K562 (cell line): ENCODE data around the gene PCP4L1. TPM values are rescaled to one million over a fixed set of nuclear protein-coding genes. Genes with fewer than 3 reads are reported as not detected.
A peak's percentile ranks its signal among the peaks of the same experiment; 100 is the strongest.

Experiments
- BACH1 ChIP-seq: fragments of 200-800 bp; sonication (Bioruptor generic); IDR thresholded peaks from 2 replicates; pipeline ENCODE4 v1.6.1; 2016; ENCODE audit warnings: missing genetic modification characterization, missing compliant biosample characterization
- DACH1 ChIP-seq: fragments of 450-650 bp; IDR thresholded peaks from 2 replicates; pipeline ENCODE4 v1.6.1; 2018; ENCODE audit not compliant: partially characterized antibody
- EZH2 ChIP-seq: IDR thresholded peaks from 2 replicates; pipeline ENCODE4 v1.6.1; 2012; ENCODE audit warnings: low read depth, mild to moderate bottlenecking, inconsistent platforms, low read length, borderline replicate concordance
- LARP7 ChIP-seq: fragments of 450-650 bp; IDR thresholded peaks from 2 replicates; pipeline ENCODE4 v1.6.1; 2016
- LCOR ChIP-seq: sonication (generic); formaldehyde crosslinking; IDR thresholded peaks from 2 replicates; pipeline ENCODE4 v1.8.0; 2022; ENCODE audit warnings: mild to moderate bottlenecking, missing genetic modification reagents
- TAF7 ChIP-seq: fragments of 450-650 bp; IDR thresholded peaks from 2 replicates; pipeline ENCODE4 v1.6.1; 2016; ENCODE audit warnings: missing genetic modification characterization, missing compliant biosample characterization
- XRCC5 ChIP-seq: fragments of 200-400 bp; formaldehyde crosslinking; IDR thresholded peaks from 2 replicates; pipeline ENCODE4 v1.6.1; 2017; ENCODE audit warnings: low read depth, mild to moderate bottlenecking, low read length
- ZC3H11A ChIP-seq: IDR thresholded peaks from 2 replicates; pipeline ENCODE4 v1.6.1; 2012; ENCODE audit warnings: low read depth, low read length, improper control_type of control experiment
- ZNF232 ChIP-seq: sonication (generic); formaldehyde crosslinking; IDR thresholded peaks from 2 replicates; pipeline ENCODE4 v1.8.0; 2022; ENCODE audit warnings: mild to moderate bottlenecking, missing genetic modification reagents
- ZNF589 ChIP-seq: fragments of 200-800 bp; sonication (Bioruptor generic); IDR thresholded peaks from 2 replicates; pipeline ENCODE4 v1.6.1; 2016; ENCODE audit warnings: low read depth, missing genetic modification characterization, missing compliant biosample characterization
- ZNF75A ChIP-seq: fragments of 450-650 bp; formaldehyde crosslinking; IDR thresholded peaks from 2 replicates; pipeline ENCODE4 v1.4.0; 2020; ENCODE audit warnings: mild to moderate bottlenecking
- polyA plus RNA-seq, 8 experiments: library from polyadenylated mRNA; depleted of rRNA in 4 of 8; stranded (reverse) in 5 of 8; unstranded in 3 of 8; fragments of >200 nt; fragmentation: Nextera tagmentation in 2 of 8; fragmentation: Illumina TruSeq in 1 of 8; extraction: Ambion mirVana in 2 of 8; extraction: Trizol in 1 of 8; gene quantifications; 2 replicates each; pipeline versions ENCODE4 v1.2.1 to v1.2.3, GENCODE V29; 2011 to 2014; ENCODE audit warnings: inconsistent platforms in 1 of 8, missing spikeins in 1 of 8
- total RNA-seq, 7 experiments: library from RNA; depleted of rRNA in 6 of 7; stranded (reverse); fragments of >200 nt in 6 of 7; fragmentation: Illumina TruSeq in 2 of 7; extraction: Trizol in 2 of 7; gene quantifications; 2 replicates each; pipeline versions ENCODE4 v1.2.1 to v1.2.3, GENCODE V29; 2011 to 2021; ENCODE audit warnings: low replicate concordance in 1 of 7
- TF ChIP-seq, protein P1 (sequence below): fragments of 250-450 bp; sonication (Bioruptor Pico); IDR thresholded peaks from 2 replicates; pipeline ENCODE4 v1.5.0; 2020; ENCODE audit warnings: mild to moderate bottlenecking, borderline replicate concordance
- TF ChIP-seq, protein P2 (sequence below): fragments of 450-650 bp; IDR thresholded peaks from 2 replicates; pipeline ENCODE4 v1.6.1; 2018; ENCODE audit warnings: mild to moderate bottlenecking, low read depth; ENCODE audit not compliant: partially characterized antibody
- TF ChIP-seq, protein P3 (sequence below): sonication (generic); formaldehyde crosslinking; IDR thresholded peaks from 2 replicates; pipeline ENCODE4 v1.8.1; 2023; ENCODE audit warnings: mild to moderate bottlenecking, missing genetic modification reagents
- TF ChIP-seq, protein P4 (sequence below): sonication (generic); formaldehyde crosslinking; IDR thresholded peaks from 2 replicates; pipeline ENCODE4 v1.8.0; 2022; ENCODE audit warnings: missing genetic modification reagents, mild to moderate bottlenecking, borderline replicate concordance
- TF ChIP-seq, protein P5 (sequence below), 2 experiments: fragments of 450-650 bp; IDR thresholded peaks; 2 replicates each; pipeline ENCODE4 v1.6.1; 2016
- TF ChIP-seq, protein P6 (sequence below): sonication (generic); formaldehyde crosslinking; IDR thresholded peaks from 2 replicates; pipeline ENCODE4 v1.8.1; 2023; ENCODE audit warnings: mild to moderate bottlenecking, missing genetic modification reagents

PCP4L1 gene
- total and polyA plus RNA-seq, 9 of the 15 experiments (the other 6 are each of a cell fraction or from before 2014, with no cell fraction given) = not detected

DNA sequence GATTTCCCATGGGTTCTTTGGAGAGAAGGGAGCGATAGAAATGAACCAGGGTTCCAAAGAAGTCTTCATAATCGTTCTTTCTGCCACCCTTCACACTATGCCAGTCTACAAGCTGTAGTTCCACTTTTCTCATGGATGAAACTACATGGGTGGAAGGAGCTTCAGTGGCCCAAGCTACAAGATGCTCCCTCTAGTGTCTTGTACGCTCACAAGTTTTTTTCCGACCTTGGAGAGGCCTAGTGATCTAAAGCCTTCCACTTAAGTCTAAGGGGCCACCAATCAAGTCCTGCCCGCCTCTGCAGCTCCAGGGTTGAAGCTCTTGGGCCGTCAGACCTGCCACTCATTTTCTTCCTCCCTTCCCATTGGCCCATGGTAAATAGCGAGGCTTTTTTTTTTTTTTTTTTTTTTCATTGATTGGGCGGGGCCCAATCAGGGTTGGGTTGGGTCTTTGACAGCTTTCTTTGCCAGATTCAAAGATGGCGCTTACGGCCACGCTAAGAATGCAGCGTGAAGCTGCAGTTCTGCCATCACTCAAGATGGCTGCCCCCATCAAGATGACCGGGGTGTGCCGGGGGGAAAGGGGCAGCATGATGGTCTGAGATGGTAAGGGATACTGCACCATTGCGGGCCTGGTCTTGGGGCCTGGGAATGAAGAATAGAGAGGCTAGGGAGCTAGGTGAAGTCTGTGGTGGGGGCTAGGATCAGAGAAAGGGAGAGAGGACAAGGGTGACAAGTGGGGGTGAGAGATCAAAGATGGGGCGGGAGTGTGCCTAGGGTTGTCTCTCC is 32.8 kb upstream of the PCP4L1 start, which contains the start of gene TOMM40L (continued):
- TF ChIP-seq, protein P1, sequence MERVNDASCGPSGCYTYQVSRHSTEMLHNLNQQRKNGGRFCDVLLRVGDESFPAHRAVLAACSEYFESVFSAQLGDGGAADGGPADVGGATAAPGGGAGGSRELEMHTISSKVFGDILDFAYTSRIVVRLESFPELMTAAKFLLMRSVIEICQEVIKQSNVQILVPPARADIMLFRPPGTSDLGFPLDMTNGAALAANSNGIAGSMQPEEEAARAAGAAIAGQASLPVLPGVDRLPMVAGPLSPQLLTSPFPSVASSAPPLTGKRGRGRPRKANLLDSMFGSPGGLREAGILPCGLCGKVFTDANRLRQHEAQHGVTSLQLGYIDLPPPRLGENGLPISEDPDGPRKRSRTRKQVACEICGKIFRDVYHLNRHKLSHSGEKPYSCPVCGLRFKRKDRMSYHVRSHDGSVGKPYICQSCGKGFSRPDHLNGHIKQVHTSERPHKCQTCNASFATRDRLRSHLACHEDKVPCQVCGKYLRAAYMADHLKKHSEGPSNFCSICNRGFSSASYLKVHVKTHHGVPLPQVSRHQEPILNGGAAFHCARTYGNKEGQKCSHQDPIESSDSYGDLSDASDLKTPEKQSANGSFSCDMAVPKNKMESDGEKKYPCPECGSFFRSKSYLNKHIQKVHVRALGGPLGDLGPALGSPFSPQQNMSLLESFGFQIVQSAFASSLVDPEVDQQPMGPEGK (CRISPR knock-in tag) = no peak
- TF ChIP-seq ZNF589 (no peak), LCOR (CRISPR knock-in tag) (no peak), XRCC5 (peak; percentile 81), ZC3H11A (no peak), TAF7 (tag) (peak; percentile 83), EZH2 (no peak), LARP7 (no peak), ZNF75A (CRISPR knock-in tag) (no peak), ZNF232 (CRISPR knock-in tag) (no peak), DACH1 (no peak), BACH1 (tag) (peak; percentile 51; the same call in 1 of the 2 replicates)
- TF ChIP-seq, protein P2, sequence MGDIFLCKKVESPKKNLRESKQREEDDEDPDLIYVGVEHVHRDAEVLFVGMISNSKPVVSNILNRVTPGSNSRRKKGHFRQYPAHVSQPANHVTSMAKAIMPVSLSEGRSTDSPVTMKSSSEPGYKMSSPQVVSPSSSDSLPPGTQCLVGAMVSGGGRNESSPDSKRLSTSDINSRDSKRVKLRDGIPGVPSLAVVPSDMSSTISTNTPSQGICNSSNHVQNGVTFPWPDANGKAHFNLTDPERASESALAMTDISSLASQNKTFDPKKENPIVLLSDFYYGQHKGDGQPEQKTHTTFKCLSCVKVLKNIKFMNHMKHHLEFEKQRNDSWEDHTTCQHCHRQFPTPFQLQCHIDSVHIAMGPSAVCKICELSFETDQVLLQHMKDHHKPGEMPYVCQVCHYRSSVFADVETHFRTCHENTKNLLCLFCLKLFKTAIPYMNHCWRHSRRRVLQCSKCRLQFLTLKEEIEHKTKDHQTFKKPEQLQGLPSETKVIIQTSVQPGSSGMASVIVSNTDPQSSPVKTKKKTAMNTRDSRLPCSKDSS = no peak
- TF ChIP-seq, protein P3, sequence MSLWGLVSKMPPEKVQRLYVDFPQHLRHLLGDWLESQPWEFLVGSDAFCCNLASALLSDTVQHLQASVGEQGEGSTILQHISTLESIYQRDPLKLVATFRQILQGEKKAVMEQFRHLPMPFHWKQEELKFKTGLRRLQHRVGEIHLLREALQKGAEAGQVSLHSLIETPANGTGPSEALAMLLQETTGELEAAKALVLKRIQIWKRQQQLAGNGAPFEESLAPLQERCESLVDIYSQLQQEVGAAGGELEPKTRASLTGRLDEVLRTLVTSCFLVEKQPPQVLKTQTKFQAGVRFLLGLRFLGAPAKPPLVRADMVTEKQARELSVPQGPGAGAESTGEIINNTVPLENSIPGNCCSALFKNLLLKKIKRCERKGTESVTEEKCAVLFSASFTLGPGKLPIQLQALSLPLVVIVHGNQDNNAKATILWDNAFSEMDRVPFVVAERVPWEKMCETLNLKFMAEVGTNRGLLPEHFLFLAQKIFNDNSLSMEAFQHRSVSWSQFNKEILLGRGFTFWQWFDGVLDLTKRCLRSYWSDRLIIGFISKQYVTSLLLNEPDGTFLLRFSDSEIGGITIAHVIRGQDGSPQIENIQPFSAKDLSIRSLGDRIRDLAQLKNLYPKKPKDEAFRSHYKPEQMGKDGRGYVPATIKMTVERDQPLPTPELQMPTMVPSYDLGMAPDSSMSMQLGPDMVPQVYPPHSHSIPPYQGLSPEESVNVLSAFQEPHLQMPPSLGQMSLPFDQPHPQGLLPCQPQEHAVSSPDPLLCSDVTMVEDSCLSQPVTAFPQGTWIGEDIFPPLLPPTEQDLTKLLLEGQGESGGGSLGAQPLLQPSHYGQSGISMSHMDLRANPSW (CRISPR knock-in tag) = no peak
- TF ChIP-seq, protein P4, sequence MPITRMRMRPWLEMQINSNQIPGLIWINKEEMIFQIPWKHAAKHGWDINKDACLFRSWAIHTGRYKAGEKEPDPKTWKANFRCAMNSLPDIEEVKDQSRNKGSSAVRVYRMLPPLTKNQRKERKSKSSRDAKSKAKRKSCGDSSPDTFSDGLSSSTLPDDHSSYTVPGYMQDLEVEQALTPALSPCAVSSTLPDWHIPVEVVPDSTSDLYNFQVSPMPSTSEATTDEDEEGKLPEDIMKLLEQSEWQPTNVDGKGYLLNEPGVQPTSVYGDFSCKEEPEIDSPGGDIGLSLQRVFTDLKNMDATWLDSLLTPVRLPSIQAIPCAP = no peak
- TF ChIP-seq, protein P5, sequence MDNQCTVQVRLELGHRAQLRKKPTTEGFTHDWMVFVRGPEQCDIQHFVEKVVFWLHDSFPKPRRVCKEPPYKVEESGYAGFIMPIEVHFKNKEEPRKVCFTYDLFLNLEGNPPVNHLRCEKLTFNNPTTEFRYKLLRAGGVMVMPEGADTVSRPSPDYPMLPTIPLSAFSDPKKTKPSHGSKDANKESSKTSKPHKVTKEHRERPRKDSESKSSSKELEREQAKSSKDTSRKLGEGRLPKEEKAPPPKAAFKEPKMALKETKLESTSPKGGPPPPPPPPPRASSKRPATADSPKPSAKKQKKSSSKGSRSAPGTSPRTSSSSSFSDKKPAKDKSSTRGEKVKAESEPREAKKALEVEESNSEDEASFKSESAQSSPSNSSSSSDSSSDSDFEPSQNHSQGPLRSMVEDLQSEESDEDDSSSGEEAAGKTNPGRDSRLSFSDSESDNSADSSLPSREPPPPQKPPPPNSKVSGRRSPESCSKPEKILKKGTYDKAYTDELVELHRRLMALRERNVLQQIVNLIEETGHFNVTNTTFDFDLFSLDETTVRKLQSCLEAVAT (IDR thresholded peaks at IDR 0.05) = no peak
- TF ChIP-seq, protein P6, sequence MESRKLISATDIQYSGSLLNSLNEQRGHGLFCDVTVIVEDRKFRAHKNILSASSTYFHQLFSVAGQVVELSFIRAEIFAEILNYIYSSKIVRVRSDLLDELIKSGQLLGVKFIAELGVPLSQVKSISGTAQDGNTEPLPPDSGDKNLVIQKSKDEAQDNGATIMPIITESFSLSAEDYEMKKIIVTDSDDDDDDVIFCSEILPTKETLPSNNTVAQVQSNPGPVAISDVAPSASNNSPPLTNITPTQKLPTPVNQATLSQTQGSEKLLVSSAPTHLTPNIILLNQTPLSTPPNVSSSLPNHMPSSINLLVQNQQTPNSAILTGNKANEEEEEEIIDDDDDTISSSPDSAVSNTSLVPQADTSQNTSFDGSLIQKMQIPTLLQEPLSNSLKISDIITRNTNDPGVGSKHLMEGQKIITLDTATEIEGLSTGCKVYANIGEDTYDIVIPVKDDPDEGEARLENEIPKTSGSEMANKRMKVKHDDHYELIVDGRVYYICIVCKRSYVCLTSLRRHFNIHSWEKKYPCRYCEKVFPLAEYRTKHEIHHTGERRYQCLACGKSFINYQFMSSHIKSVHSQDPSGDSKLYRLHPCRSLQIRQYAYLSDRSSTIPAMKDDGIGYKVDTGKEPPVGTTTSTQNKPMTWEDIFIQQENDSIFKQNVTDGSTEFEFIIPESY (CRISPR knock-in tag) = no peak
